GM18517 (cell line): ENCODE data around the gene SYCE1.
"Not testable (repeated sequence)": the region's sequence is repeated elsewhere in the genome, so short reads cannot be mapped to it uniquely, and the experiment has no call there.

Experiments used
- ATAC-seq: cut with Tn5 transposase; IDR thresholded peaks from one replicate; pipeline ENCODE4 v1.9.1; 2021; ENCODE audit warnings: mild to moderate bottlenecking, moderate library complexity; ENCODE audit not compliant: unreplicated experiment

Gene SYCE1

DNA sequence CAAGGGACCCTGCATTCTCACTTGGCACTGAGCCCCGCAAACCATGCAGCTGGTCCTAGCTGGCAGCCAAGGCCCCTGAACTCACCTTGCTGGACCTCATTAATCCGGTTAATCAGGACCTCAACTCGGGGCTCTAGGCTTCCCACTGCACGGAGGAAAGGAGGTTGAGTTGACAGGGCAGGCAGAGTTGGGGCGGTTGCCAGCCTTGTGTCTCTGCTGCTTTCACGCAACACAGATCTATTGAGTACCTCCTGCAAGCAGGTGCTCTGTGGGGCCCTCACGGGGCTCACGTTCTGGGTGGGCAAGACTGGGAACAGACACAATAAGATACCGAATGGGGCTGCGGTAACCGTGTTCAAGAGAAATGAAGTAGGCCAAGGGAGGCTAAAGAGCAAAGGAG lies 6.2 kb downstream of the SYCE1 start:
- ATAC-seq = no peak

DNA sequence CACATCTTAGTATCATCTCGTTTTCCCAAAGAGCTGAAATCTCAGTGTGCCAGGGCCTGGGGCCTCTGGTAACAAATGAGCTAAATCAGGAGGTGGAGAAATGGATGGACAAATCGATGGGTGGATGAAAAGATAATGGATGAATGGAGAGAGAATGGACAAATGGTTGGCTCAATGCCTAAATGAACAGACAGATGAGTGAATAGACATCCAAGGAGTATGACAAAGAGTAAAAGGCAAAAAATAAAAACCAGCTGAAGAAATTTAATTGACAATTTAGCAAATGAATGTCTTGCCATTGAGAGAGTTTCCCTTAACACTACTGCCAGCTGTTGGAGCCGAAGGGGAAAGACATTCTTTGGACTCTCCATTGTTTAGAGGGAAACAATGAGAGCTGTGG lies 8.0 kb downstream of the SYCE1 start:
- no peak for ATAC-seq

DNA sequence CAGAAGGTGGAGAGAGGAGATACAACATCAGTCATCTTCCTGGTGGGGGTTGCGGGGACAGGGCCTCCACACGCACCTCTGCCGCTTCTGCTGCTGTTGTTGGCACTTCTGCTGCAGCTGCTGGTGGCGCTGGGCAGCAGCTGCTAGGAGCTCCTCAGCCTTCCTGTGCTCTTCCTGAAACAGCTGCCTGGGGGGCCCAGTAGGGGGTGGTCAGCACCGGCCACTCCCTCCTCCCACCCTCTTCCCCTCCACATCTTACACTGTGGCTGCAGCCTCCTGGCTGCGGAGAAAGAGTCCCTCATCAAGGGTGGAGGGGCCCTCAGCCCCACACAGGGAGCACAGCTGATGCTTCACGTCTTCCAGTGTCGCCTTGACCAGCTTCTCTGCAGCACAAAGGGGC lies 9.9 kb downstream of the SYCE1 start:
- no peak for ATAC-seq

DNA sequence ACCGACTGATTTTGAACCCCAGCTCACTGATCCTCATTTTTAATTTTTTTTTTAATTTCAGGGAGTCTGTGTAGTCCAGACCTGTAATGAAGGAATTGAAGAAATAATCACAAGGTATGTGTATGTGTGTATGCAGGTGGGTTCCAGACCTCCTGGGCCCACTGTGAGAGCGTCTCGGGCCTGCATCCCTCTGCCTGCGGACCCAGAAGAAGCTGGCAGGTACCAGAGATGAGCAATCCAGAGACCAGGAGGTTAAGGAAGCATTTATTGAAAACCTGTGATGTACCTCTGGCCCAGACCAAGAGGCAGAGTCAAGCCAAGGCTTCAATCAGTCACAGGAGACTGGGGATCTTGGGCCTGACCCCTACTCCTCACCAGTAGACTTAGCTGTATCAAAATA lies 10.8 kb downstream of the SYCE1 start:
- ATAC-seq = no peak

DNA sequence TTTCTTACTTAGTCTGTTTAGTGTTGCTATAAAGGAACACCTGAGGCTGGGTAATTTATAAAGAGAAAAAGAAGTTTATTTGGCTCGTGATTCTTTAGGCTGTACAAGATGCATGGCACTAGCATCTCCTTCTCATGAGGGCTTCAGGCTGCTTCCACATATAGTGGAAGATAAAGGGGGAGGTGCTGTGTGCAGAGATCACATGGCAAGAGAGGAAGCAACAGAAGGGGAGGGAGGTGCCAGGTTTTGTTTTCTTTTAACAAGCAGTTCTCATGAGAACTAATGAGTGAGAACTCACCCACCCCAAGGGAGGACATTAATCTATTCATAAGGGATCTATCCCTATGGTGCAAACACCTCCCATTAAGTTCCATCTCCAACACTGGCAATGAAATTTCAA lies 20.9 kb downstream of the SYCE1 start:
- ATAC-seq = no peak

DNA sequence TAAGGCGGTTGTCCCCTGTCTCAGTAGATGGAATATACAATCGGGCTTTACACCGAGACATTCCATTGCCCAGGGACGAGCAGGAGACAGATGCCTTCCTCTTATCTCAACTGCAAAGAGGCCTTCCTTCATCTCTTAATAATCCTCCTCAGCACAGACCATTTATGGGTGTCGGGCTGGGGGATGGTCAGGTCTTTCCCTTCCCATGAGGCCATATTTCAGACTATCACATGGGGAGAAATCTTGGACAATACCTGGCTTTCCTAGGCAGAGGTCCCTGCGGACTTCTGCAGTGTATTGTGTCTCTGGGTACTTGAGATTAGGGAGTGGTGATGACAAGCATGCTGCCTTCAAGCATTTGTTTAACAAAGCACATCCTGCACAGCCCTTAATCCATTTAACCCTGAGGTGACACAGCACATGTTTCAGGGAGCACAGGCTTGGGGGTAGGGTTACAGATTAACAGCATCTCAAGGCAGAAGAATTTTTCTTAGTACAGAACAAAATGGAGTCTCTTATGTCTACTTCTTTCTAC lies 23.9 kb downstream of the SYCE1 start:
- not testable (repeated sequence) for ATAC-seq

DNA sequence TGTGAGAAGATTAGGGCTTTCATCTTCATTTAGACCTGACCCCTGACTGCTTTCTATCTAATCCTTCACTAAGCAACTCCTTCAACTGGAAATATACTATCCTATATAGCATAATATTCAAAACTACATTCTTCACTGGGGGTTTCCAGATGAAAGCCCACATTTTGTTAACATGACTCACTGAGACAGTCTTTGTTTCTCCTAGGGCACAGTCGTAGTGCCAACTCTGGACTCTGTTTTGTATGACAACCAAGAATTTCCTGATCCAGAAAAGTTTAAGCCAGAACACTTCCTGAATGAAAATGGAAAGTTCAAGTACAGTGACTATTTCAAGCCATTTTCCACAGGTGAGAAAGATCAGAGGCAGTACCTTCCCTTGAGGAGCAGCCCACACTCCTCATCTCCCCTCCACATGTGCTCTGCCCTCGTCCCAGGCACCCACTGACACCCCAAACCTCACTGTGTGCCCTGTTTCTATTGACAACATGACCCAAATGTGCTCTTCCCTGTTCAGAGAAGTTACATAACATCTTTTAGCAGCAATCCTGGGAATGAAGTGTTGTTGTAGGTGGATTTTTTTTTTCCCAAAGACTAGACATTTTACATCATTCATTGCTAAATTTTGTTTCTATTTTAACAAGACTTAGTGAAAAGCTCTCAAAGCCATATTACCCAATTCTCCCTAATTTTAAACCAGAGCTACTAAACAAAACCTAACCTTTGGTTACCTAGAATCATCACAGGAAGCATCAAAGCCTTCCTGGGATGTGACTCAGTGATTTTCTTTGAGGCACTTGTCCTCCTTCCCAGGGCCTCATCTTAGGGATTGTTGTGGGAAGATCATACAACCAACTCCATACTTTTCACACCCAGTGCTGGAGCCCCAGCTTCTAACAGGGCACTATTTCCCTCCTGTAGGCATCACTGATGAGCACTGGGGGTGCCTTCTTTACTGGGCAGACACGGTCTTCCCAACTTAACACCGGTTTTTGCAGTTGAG lies 27.5 kb downstream of the SYCE1 start:
- ATAC-seq = no peak

DNA sequence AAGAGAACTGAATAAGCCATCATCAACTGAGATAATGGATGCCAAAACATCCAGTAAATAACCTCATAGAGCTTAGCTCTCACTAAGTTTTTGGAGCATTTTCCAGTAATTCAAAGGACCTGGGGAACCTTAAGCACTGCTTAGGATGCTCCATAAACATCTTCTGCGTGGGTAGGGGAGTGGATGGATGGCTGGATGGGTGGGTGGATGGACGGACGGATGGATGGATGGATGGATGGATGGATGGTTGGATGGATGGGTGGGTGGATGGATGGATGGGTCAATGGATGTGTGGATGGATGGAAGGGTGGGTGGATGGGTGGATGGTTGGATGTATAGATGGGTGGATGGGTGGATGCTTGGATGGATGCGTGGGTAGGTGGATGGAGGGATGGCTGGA lies 29.2 kb downstream of the SYCE1 start:
- no peak for ATAC-seq

DNA sequence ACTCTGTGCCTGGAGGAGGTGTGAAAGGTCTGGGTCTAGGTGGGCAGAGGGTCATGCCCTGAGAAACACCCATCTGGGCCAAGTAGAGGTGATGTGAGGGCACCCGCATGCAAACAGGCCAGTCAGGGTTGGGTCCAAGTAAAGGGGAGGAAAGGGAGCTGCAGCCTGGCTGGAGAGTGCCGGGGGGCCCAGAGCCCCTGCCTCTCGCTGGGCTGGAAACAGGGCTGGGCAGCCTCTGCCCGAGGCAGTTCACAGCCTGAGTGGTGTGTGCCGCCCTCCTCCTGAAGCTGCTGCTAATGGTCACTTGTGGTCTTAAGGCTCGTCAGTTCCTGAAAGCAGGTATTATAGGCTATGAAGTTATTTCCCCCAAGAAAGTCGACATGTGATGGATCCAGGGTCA lies 31.0 kb downstream of the SYCE1 start:
- no peak for ATAC-seq

DNA sequence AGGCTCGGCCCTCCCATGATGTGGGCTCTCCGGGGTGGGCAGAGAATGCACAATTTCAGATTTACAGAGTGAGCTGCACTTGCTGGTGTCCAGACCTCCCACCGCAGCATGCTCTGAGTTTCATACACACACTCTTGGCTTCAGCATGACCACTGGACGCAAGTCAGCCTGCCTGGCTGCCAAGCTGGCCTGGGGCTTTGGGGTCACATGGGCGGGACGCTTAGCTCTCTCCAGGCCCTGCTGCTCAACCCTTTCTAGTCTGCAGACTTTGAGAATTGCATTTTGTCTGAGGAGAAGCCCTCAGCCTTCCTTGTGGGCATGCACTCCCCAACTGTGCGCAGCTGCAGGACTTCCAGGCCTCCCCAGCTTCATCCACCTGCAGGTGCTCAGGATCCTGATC lies 32.5 kb downstream of the SYCE1 start:
- ATAC-seq = no peak

DNA sequence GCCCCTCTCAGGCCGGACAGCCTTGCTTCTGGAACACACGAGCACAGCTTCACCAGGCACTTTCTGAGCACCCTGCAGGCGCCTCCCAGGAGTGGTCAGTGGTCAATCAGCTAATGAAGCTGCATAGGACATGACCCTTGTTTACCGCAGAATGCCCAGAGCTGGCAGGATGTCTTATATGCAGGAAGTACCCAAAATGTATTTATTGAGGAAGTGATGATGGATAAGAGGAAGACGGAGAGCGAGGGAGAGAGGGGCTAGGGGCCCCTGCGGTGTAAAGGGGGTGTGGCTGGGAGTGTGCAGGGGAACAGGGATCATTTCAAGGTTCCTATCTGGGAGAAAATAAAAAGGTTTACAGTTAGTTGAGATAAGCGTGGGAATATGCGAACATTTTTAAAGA lies 34.9 kb downstream of the SYCE1 start:
- no peak for ATAC-seq

DNA sequence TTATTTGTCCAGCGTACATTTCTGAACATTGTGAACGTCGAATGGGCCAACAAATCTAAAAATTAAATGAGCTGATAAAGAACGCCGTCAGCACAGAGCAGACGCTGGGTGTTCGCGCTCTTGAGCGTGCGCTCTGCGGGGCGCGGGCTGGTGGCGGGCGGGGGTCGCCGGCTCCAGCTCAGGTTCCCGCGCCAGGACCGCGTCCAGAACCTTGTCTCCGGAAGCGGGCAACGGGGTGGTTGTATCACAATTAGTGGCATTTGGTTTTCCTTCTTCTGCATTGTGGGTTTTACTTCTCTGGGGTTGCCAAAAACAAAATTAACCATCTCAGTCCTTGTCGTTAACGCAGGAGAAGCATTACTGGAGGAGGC lies 35.8 kb downstream of the SYCE1 start:
- no peak for ATAC-seq

DNA sequence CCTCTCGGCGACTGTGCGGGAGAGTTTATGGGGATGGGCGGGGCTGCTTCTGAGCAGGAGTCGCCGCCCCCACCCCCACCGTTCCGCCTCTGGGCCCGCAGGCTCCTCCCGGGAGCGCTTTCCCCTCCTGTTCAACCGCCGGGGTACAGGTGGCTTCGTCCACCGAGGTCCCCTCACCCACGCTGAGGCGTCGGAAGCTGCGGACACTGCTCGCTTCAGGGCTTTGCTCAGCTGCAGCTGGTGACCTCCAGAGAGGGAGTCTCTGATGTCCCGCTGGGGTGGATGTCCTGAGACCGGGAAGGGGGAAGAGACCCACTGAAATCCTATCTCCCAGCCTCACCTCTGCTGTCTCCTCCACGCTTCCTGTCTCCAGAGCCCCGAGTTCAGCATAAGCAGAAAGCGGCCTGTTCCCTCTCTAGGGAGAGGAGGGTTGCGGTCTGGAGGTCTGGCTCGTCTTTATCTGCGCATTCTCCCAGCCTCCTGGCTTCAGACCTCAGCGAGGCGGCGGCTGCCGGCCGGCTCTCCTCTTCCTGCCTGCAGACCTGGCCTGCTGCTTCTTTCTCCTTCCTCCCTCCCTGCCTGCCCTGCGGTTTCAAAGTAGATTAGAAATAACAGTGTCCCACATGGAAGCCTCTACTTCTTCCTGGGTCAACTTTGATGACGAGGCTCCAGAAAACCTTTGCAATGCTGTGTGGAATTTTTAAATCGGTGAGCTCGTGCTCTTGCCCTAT lies 36.4 kb downstream of the SYCE1 start:
- ATAC-seq = no peak

DNA sequence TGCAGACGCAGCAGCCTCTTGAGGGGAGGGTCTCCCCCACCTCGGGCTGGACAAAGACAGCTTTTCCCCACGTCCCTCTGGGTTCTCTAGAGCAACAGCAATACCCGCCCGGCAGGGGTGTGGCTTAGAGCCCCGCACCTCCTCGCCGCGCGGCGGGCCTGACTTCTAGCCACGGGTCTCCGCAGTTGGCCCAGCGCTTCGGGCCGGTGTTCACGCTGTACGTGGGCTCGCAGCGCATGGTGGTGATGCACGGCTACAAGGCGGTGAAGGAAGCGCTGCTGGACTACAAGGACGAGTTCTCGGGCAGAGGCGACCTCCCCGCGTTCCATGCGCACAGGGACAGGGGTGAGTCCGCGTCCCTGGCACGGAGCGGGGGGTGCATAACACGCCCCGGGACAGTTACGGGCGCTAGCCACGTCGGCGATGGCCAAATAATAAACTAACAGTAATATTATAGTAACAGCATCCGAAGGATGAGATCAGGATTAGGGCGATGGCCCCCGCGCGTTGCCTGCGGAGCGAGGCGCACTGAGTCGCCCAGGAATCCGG lies 37.0 kb downstream of the SYCE1 start:
- no peak for ATAC-seq

DNA sequence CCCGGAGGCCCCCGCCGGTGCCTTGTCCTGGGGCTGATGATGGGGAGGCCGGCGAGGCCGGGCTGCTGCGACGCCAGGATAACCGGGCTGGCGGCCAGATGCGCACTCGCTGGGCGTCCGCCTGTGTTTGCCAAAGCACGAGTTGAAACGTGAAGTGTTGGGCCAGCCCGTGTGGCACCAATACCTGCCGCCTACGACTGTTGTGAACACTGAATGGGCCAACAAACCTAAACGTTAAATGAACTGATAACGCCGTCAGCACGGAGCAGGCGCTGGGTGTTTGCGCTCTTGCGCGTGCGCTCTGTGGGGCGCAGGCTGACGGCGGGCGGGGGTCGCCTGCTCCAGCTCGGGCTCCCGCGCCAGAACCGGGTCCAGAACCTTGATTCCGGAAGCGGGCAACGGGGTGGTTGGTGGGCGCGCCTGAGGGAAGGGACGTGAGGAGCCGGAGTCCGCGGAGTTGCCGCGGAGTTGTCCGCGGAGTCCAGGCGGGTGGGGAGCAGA lies 37.6 kb downstream of the SYCE1 start:
- no peak for ATAC-seq

DNA sequence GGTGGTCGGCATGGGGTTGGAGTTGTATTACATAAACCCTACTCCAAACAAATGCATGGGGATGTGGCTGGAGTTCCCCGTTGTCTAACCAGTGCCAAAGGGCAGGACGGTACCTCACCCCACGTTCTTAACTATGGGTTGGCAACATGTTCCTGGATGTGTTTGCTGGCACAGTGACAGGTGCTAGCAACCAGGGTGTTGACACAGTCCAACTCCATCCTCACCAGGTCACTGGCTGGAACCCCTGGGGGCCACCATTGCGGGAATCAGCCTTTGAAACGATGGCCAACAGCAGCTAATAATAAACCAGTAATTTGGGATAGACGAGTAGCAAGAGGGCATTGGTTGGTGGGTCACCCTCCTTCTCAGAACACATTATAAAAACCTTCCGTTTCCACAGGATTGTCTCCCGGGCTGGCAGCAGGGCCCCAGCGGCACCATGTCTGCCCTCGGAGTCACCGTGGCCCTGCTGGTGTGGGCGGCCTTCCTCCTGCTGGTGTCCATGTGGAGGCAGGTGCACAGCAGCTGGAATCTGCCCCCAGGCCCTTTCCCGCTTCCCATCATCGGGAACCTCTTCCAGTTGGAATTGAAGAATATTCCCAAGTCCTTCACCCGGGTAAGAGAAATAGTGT lies 38.3 kb downstream of the SYCE1 start, which contains the start of gene CYP2E1:
CYP2E1 (plus strand) TSS at position 407 of the 632 bp plus-strand sequence; CDS start at position 440, 33 bp downstream.
- no peak for ATAC-seq

DNA sequence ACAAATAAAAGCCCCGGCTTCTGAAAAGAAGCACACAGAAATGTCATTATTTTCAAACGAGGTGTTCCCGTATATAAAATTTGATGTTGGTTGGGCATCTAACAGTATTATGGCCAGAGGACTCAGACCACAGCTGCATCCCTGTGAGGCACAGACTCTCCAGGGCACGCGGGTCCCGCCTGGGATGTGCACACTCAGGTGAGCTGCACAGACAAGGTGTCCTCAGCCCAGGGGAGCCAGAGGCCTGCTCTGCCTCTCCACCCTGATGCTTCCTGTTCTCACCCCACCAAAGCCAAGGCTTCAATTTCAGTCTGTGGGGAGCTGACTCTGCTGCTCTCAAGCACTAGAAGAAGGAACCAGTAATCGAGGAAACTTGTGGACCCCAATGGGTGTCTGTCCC lies 39.9 kb downstream of the SYCE1 start:
- no peak for ATAC-seq

DNA sequence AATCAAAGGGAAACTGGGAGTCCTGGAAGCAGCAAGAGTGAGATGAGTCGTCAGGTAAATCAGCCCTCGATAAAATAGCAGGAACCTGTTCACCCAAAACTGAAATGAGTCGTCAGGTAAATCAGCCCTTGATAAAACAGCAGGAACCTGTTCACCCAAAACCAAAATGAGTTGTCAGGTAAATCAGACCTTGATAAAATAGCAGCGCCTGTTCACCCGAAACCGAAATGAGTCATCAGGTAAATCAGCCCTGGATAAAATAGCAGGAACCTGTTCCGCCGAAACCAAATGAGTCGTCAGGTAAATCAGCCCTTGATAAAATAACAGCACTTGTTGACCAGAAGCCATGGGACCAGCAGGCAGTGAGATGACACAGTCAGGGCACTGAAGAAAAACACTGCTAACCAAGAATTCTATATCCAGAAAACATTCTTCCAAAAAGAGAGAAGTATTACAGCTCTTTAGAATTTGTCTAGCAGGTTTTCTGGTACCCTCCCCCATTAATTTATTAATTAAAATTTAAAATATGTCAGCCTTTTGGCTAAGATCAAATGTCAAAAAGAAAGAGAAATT lies 41.7 kb downstream of the SYCE1 start:
- no peak for ATAC-seq

DNA sequence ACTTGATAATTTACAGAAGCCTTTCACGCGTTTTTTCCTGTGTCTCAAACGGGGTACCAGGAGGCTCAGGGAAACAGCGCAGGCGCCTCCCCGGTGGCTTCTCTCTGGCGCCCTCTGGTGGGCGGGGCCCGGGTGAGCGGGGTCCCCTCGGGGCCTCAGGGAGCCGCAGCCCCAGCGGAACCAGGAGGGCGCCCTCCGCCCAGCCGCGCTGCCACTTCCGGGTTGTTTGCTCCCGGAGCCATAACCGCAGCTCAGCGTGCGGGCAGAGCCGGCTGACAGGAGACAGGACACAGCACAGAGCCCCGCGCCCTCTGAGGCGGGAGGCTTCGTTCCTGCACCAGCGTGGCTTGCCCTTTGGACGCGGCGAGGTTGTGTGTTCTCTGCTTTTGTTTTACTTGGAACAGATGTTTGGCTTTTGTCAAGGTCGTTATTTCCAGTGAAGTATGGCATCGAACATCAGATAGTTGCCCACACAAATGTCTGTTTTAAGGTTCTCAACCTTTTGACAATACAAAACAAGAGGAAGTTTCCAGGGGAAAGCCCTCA lies 45.1 kb downstream of the SYCE1 start:
- no peak for ATAC-seq

DNA sequence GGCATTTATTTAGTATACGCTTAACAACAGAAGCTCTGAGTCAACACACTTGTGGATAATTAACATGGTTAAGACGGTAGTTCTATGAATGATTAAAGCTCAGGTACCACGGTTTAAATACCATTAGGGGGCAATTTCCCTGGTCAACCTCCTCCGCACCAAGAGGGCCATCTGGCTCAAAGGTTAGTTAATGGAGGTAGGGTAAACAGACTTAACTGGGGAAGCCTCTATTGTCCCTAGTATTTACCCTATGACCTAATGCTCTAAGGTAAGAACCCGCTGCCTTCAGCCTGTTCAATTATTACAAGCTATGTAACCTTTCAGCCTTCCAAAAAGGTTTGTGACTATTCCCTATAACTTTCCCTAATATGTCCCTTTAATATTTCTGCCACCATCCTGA lies 46.9 kb downstream of the SYCE1 start:
- ATAC-seq = not testable (repeated sequence)
